ENCODE data around the gene CIRBP.
A peak's percentile ranks its signal among the peaks of the same experiment; 100 is the strongest.

The CIRBP gene

GRCh38 chr19:1239420-1239795 is 29.7 kb upstream of the CIRBP start:
- ChIA-PET POLR2A (interaction anchor here (1.1 to 10.1 kb wide), 3 partner anchors 17 to 27 kb away, joined by 3 to 375 read pairs (median 8); partner anchors contain the start of gene CIRBP), CTCF (interaction anchor here (1.7 kb wide), 1 partner anchor 126 kb away, joined by 6 read pairs; no protein-coding TSS in a partner anchor)
- TF ChIP-seq PKNOX1 (IDR thresholded peaks at IDR 0.05) (no peak), FOXM1 (IDR thresholded peaks at IDR 0.05; ENCODE audit: borderline replicate concordance) (no peak), NFRKB (IDR thresholded peaks at IDR 0.05) (no peak)
- DNase-seq (ENCODE audit: extremely low spot score) = no peak

GRCh38 chr19:1239796-1240737 is 29.1 kb upstream of the CIRBP start:
- POLR2A ChIA-PET = interaction anchor here (1.1 to 10.1 kb wide), 4 partner anchors 17 to 31 kb away, joined by 3 to 375 read pairs (median 6); partner anchors contain the start of gene CIRBP
- CTCF ChIA-PET = interaction anchor here (0.5 to 1.7 kb wide), 3 partner anchors 19 to 397 kb away, joined by 5 to 6 read pairs (median 6); no protein-coding TSS in a partner anchor
- peak; percentile 97 for DNase-seq (ENCODE audit: extremely low spot score)
- TF ChIP-seq LEF1 (IDR thresholded peaks at IDR 0.05; ENCODE audit: borderline replicate concordance) = peak; percentile 92
- no peak for TF ChIP-seq BHLHE40 (IDR thresholded peaks at IDR 0.05; ENCODE audit: borderline replicate concordance)
- peak; percentile 84 for TF ChIP-seq ARNT (IDR thresholded peaks at IDR 0.05)
- peak; percentile 85; the same call in 1 of the 2 replicates for TF ChIP-seq FOXM1 (IDR thresholded peaks at IDR 0.05; ENCODE audit: borderline replicate concordance)

- TF ChIP-seq NFRKB (IDR thresholded peaks at IDR 0.05) = no peak
- no peak for TF ChIP-seq L3MBTL2 (conservative IDR thresholded peaks at IDR 0.05)
- TF ChIP-seq LEF1 (IDR thresholded peaks at IDR 0.05; ENCODE audit: borderline replicate concordance) = no peak
- TF ChIP-seq SP1 (IDR thresholded peaks at IDR 0.05) = no peak
- TF ChIP-seq SUZ12 (IDR thresholded peaks at IDR 0.05) = no peak
- ChIA-PET CTCF (interaction anchor here (0.5 to 1.5 kb wide), 4 partner anchors 20 to 398 kb away, joined by 3 to 8 read pairs (median 6); no protein-coding TSS in a partner anchor), POLR2A (interaction anchor here (0.9 to 10.1 kb wide), 5 partner anchors 19 to 33 kb away, joined by 3 to 375 read pairs (median 4); partner anchors contain the start of gene CIRBP)
- DNase-seq (ENCODE audit: extremely low spot score) = no peak
Observed at GRCh38 chr19:1240925-1241324, 28.2 kb upstream of the CIRBP start.

- ChIA-PET CTCF (interaction anchor here (0.6 to 1.5 kb wide), 3 partner anchors 21 to 319 kb away, joined by 3 to 8 read pairs (median 5); no protein-coding TSS in a partner anchor), POLR2A (interaction anchor here (0.9 to 10.1 kb wide), 5 partner anchors 19 to 32 kb away, joined by 3 to 375 read pairs (median 4); partner anchors contain the start of gene CIRBP)
- TF ChIP-seq SUZ12 (IDR thresholded peaks at IDR 0.05) = no peak
- peak; percentile 57; the same call in 1 of the 2 replicates for TF ChIP-seq L3MBTL2 (conservative IDR thresholded peaks at IDR 0.05)
- DNase-seq (ENCODE audit: extremely low spot score) = peak; percentile 89
Observed at GRCh38 chr19:1241417-1242095, 27.6 kb upstream of the CIRBP start, which contains the start of gene ATP5F1D. Gene ATP5F1D, plus strand, starts transcription at chr19:1241751. Its CDS starts 100 bp downstream, at chr19:1241851.

- TF ChIP-seq HDGF (IDR thresholded peaks at IDR 0.05; ENCODE audit: borderline replicate concordance) = peak; percentile 96; the same call in 1 of the 2 replicates
- TF ChIP-seq SUZ12 (IDR thresholded peaks at IDR 0.05) = no peak
- TF ChIP-seq L3MBTL2 (conservative IDR thresholded peaks at IDR 0.05) = no peak
- DNase-seq (ENCODE audit: extremely low spot score) = peak; percentile 70
- ChIA-PET CTCF (interaction anchor here (0.5 to 4.7 kb wide), 17 partner anchors 9 to 1215 kb away, joined by 3 to 149 read pairs (median 4); partner anchors contain the start of genes CIRBP and FAM174C), POLR2A (interaction anchor here (0.6 to 10.1 kb wide), 9 partner anchors 17 to 560 kb away, joined by 3 to 375 read pairs (median 5); partner anchors contain the start of genes CIRBP, FAM174C and GPX4)
Observed at GRCh38 chr19:1243768-1244692, 25.1 kb upstream of the CIRBP start.

GRCh38 chr19:1244693-1245451 is 24.3 kb upstream of the CIRBP start:
- CTCF ChIA-PET = interaction anchor here (0.5 to 4.7 kb wide), 14 partner anchors 9 to 1214 kb away, joined by 3 to 149 read pairs (median 4); partner anchors contain the start of gene CIRBP
- POLR2A ChIA-PET = interaction anchor here (0.6 to 10.1 kb wide), 8 partner anchors 16 to 473 kb away, joined by 3 to 375 read pairs (median 6); partner anchors contain the start of genes CIRBP, FAM174C and GPX4
- no peak for TF ChIP-seq HDGF (IDR thresholded peaks at IDR 0.05; ENCODE audit: borderline replicate concordance)
- no peak for TF ChIP-seq ELF4 (IDR thresholded peaks at IDR 0.05)
- no peak for TF ChIP-seq FOXK2 (IDR thresholded peaks at IDR 0.05)
- no peak for TF ChIP-seq TARDBP (IDR thresholded peaks at IDR 0.05)
- TF ChIP-seq SUZ12 (IDR thresholded peaks at IDR 0.05) = no peak
- no peak for TF ChIP-seq FOXA1 (IDR thresholded peaks at IDR 0.05)
- TF ChIP-seq ARNT (IDR thresholded peaks at IDR 0.05) = no peak
- TF ChIP-seq CTBP1 (IDR thresholded peaks at IDR 0.05; ENCODE audit: borderline replicate concordance) = no peak
- DNase-seq (ENCODE audit: extremely low spot score) = no peak

Measured in HEK293T (cell line).